Fibroblast of lung (primary cell): Measurements from ENCODE around the gene NRG2. TPM values are rescaled to one million over a fixed set of nuclear protein-coding genes. Genes with fewer than 3 reads are reported as not detected.

Experiments used
- DNase-seq, 2 donors: peaks; one replicate each; pipeline versions ENCODE4 v3.0.0 to v3.0.0-alpha.2; 2010; ENCODE audit warnings: low read depth in 2 of 2
- H2AFZ ChIP-seq: 2 replicates; pipeline ENCODE4 v1.5.1; 2012; ENCODE audit warnings: low read length, control low read depth, inconsistent platforms
- H3K27ac ChIP-seq: 2 replicates; pipeline ENCODE4 v1.5.1; 2011; ENCODE audit warnings: low read length, control low read depth; ENCODE audit not compliant: insufficient read depth
- H3K27me3 ChIP-seq: 2 replicates; pipeline ENCODE4 v1.5.1; 2011; ENCODE audit warnings: mild to moderate bottlenecking, low read length; ENCODE audit not compliant: control insufficient read depth, insufficient read depth
- H3K36me3 ChIP-seq: 2 replicates; pipeline ENCODE4 v1.5.1; 2011; ENCODE audit warnings: low read length; ENCODE audit not compliant: control insufficient read depth, insufficient read depth
- H3K4me1 ChIP-seq: 2 replicates; pipeline ENCODE4 v1.5.1; 2011; ENCODE audit warnings: low read length; ENCODE audit not compliant: control insufficient read depth, insufficient read depth; ENCODE audit errors: extremely low read depth
- H3K4me2 ChIP-seq: 2 replicates; pipeline ENCODE4 v1.5.1; 2011; ENCODE audit warnings: low read length, control low read depth; ENCODE audit not compliant: insufficient read depth; ENCODE audit errors: extremely low read depth
- H3K4me3 ChIP-seq, 4 experiments: fragments of 200-600 bp in 1 of 4; sonication (generic) in 1 of 4; replicated peaks in 1 of 4; 2 replicates each; pipeline ENCODE4 v1.5.1; 2011 to 2016; ENCODE audit warnings: low read length in 4 of 4, low read depth in 3 of 4, mild to moderate bottlenecking in 3 of 4, control low read depth in 2 of 4, inconsistent platforms in 1 of 4, mixed read lengths in 1 of 4; ENCODE audit not compliant: insufficient read depth in 1 of 4; ENCODE audit errors: control extremely low read depth in 1 of 4
- H3K79me2 ChIP-seq: 2 replicates; pipeline ENCODE4 v1.5.1; 2012; ENCODE audit warnings: mild to moderate bottlenecking, low read length, inconsistent platforms; ENCODE audit not compliant: control insufficient read depth, insufficient read depth
- H3K9ac ChIP-seq: 2 replicates; pipeline ENCODE4 v1.5.1; 2011; ENCODE audit warnings: mild to moderate bottlenecking, low read length, control low read depth; ENCODE audit not compliant: insufficient read depth
- H3K9me3 ChIP-seq: 2 replicates; pipeline ENCODE4 v1.5.1; 2012; ENCODE audit warnings: low read depth, low read length; ENCODE audit not compliant: control insufficient read depth, insufficient read depth
- H4K20me1 ChIP-seq: 2 replicates; pipeline ENCODE4 v1.5.1; 2011; ENCODE audit warnings: low read length; ENCODE audit not compliant: control insufficient read depth, insufficient read depth; ENCODE audit errors: extremely low read depth
- CTCF ChIP-seq, 2 donors: IDR thresholded peaks in 1 of 2; conservative IDR thresholded peaks in 1 of 2; 1 replicate in 1 of 2; 2 replicates in 1 of 2; pipeline ENCODE4 v1.5.1; 2011 to 2012; ENCODE audit warnings: low read length in 2 of 2, control low read depth in 1 of 2, inconsistent platforms in 1 of 2, low read depth in 1 of 2, mild to moderate bottlenecking in 1 of 2
- EZH2 ChIP-seq: IDR thresholded peaks from 2 replicates; pipeline ENCODE4 v1.5.1; 2012; ENCODE audit warnings: low read length, control low read depth, mild to moderate bottlenecking; ENCODE audit errors: missing control alignments
- polyA plus RNA-seq, 2 donors: library from polyadenylated mRNA; depleted of rRNA in 1 of 2; stranded (reverse) in 1 of 2; unstranded in 1 of 2; fragments of >200 nt; gene quantifications; 2 replicates each; pipeline ENCODE4 v1.2.1, GENCODE V29; 2011 to 2012; ENCODE audit warnings: missing spikeins in 1 of 2
- total RNA-seq: library from RNA; depleted of rRNA; stranded (reverse); fragments of >200 nt; gene quantifications from 2 replicates; pipeline ENCODE4 v1.2.1, GENCODE V29; 2014

The NRG2 gene
- total and polyA plus RNA-seq, 2 donors (not counting 1 experiment from before 2014, with no cell fraction given), result 0.28 to 1.3 TPM

GRCh38 chr5:140083650-140084049 is 40.6 kb upstream of the NRG2 start:
- no peaks in the 10 kb centered on the region for H3K9me3 ChIP-seq
- no peak for TF ChIP-seq CTCF (conservative IDR thresholded peaks at IDR 0.05 in 1 of 2, IDR thresholded peaks at IDR 0.05 in 1 of 2; ENCODE audit: low read depth in 1 of 2, low read length in 2 of 2)
- no peak for TF ChIP-seq EZH2
- no peak overlapping the region for H3K9ac ChIP-seq
- no peaks in the 10 kb centered on the region for H3K4me1 ChIP-seq
- DNase-seq, result no peak
- H3K4me2 ChIP-seq, result no peak overlapping the region
- H3K4me3 ChIP-seq, result no peak overlapping the region
- no peak overlapping the region for H3K27ac ChIP-seq
- no peaks in the 10 kb centered on the region for H3K79me2 ChIP-seq
- no peak overlapping the region for H2AFZ ChIP-seq
- peaks cover 25% of the 10 kb centered on the region for H3K27me3 ChIP-seq
- no peaks in the 10 kb centered on the region for H3K36me3 ChIP-seq
- no peaks in the 10 kb centered on the region for H4K20me1 ChIP-seq

- no peaks in the 10 kb centered on the region for H4K20me1 ChIP-seq
- H3K27ac ChIP-seq, result no peak overlapping the region
- no peak for DNase-seq
- TF ChIP-seq EZH2 (no peak), CTCF (conservative IDR thresholded peaks at IDR 0.05 in 1 of 2, IDR thresholded peaks at IDR 0.05 in 1 of 2; ENCODE audit: low read depth in 1 of 2, low read length in 2 of 2) (no peak)
- no peak overlapping the region for H2AFZ ChIP-seq
- no peaks in the 10 kb centered on the region for H3K9me3 ChIP-seq
- no peak overlapping the region for H3K4me2 ChIP-seq
- H3K27me3 ChIP-seq, result peaks cover 25% of the 10 kb centered on the region
- H3K4me3 ChIP-seq, result no peak overlapping the region
- H3K9ac ChIP-seq, result no peak overlapping the region
- no peaks in the 10 kb centered on the region for H3K79me2 ChIP-seq
- no peaks in the 10 kb centered on the region for H3K36me3 ChIP-seq
- no peaks in the 10 kb centered on the region for H3K4me1 ChIP-seq
These were observed 40.0 kb upstream of the NRG2 start for GRCh38 chr5:140083120-140083519.

- Histone ChIP-seq H3K4me2 (no peak overlapping the region), H3K27ac (no peak overlapping the region), H3K9ac (no peak overlapping the region), H3K9me3 (no peaks in the 10 kb centered on the region), H2AFZ (no peak overlapping the region), H3K4me3 (no peak overlapping the region), H4K20me1 (no peaks in the 10 kb centered on the region), H3K4me1 (no peaks in the 10 kb centered on the region), H3K79me2 (no peaks in the 10 kb centered on the region), H3K36me3 (no peaks in the 10 kb centered on the region), H3K27me3 (peaks cover 2% of the 10 kb centered on the region)
- DNase-seq, result no peak
- TF ChIP-seq CTCF (conservative IDR thresholded peaks at IDR 0.05 in 1 of 2, IDR thresholded peaks at IDR 0.05 in 1 of 2; ENCODE audit: low read depth in 1 of 2, low read length in 2 of 2) (no peak), EZH2 (no peak)
These were observed 33.7 kb upstream of the NRG2 start for GRCh38 chr5:140076788-140077187.
